Trophoblast cell (in vitro differentiated cells and primary cell): ENCODE measurements around the gene NLK.
A peak's percentile ranks its signal among the peaks of the same experiment; 100 is the strongest.
"Not testable (repeated sequence)": the region's sequence is repeated elsewhere in the genome, so short reads cannot be mapped to it uniquely, and the experiment has no call there.

Source experiments
- DNase-seq, 2 donors: peaks; one replicate each; pipeline ENCODE4 v3.0.0-alpha.2; 2016
- H2AFZ ChIP-seq: 2 replicates; pipeline ENCODE4 v1.6.1; 2013; ENCODE audit warnings: low read length, moderate library complexity, mild to moderate bottlenecking; ENCODE audit not compliant: insufficient read depth, poor library complexity
- H2AK5ac ChIP-seq: 2 replicates; pipeline ENCODE4 v1.6.1; 2013; ENCODE audit warnings: mild to moderate bottlenecking, low read length
- H2BK120ac ChIP-seq: 2 replicates; pipeline ENCODE4 v1.6.1; 2013; ENCODE audit warnings: low read length, mild to moderate bottlenecking, moderate library complexity; ENCODE audit not compliant: insufficient read depth, poor library complexity
- H2BK12ac ChIP-seq: 2 replicates; pipeline ENCODE4 v1.6.1; 2013; ENCODE audit warnings: mild to moderate bottlenecking, low read length, moderate library complexity
- H2BK5ac ChIP-seq: 2 replicates; pipeline ENCODE4 v1.6.1; 2013; ENCODE audit warnings: low read length, low read depth, moderate library complexity, mild to moderate bottlenecking; ENCODE audit not compliant: poor library complexity
- H3K14ac ChIP-seq: 2 replicates; pipeline ENCODE4 v1.6.1; 2013; ENCODE audit warnings: mild to moderate bottlenecking, low read length
- H3K18ac ChIP-seq: 2 replicates; pipeline ENCODE4 v1.6.1; 2013; ENCODE audit warnings: mild to moderate bottlenecking, low read length
- H3K23ac ChIP-seq: 2 replicates; pipeline ENCODE4 v1.6.1; 2013; ENCODE audit warnings: low read length
- H3K27ac ChIP-seq: 2 replicates; pipeline ENCODE4 v1.5.1; 2013; ENCODE audit warnings: low read depth, mild to moderate bottlenecking, inconsistent platforms, low read length, moderate library complexity
- H3K27me3 ChIP-seq: 2 replicates; pipeline ENCODE4 v1.6.1; 2013; ENCODE audit warnings: inconsistent platforms, mild to moderate bottlenecking, low read length, moderate library complexity; ENCODE audit not compliant: insufficient read depth
- H3K36me3 ChIP-seq, 2 experiments: 1 replicate in 1 of 2; 2 replicates in 1 of 2; pipeline ENCODE4 v1.6.1; 2013; ENCODE audit warnings: low read length in 2 of 2, mild to moderate bottlenecking in 2 of 2, moderate library complexity in 1 of 2; ENCODE audit not compliant: insufficient read depth in 2 of 2, control insufficient read depth in 1 of 2
- H3K4ac ChIP-seq: 2 replicates; pipeline ENCODE4 v1.6.1; 2013; ENCODE audit warnings: low read depth, mild to moderate bottlenecking, low read length, moderate library complexity
- H3K4me1 ChIP-seq, 2 experiments: 1 replicate in 1 of 2; 2 replicates in 1 of 2; pipeline ENCODE4 v1.6.1; 2013; ENCODE audit warnings: low read length in 2 of 2, mild to moderate bottlenecking in 2 of 2, moderate library complexity in 1 of 2; ENCODE audit not compliant: insufficient read depth in 2 of 2, control insufficient read depth in 1 of 2
- H3K4me2 ChIP-seq: 2 replicates; pipeline ENCODE4 v1.6.1; 2013; ENCODE audit warnings: inconsistent platforms, mild to moderate bottlenecking, low read length, moderate library complexity
- H3K4me3 ChIP-seq: 2 replicates; pipeline ENCODE4 v1.5.1; 2013; ENCODE audit warnings: mild to moderate bottlenecking, low read depth, low read length, inconsistent platforms
- H3K79me1 ChIP-seq: one replicate; pipeline ENCODE4 v1.6.1; 2013; ENCODE audit warnings: low read length
- H3K79me2 ChIP-seq: 2 replicates; pipeline ENCODE4 v1.6.1; 2013; ENCODE audit warnings: low read length, mild to moderate bottlenecking; ENCODE audit not compliant: control insufficient read depth, insufficient read depth, poor library complexity
- H3K9ac ChIP-seq: 2 replicates; pipeline ENCODE4 v1.6.1; 2013; ENCODE audit warnings: mild to moderate bottlenecking, low read length
- H3K9me3 ChIP-seq: 2 replicates; pipeline ENCODE4 v1.6.1; 2013; ENCODE audit warnings: low read depth, mild to moderate bottlenecking, control low read depth, inconsistent platforms, low read length; ENCODE audit not compliant: insufficient read depth
- H4K12ac ChIP-seq: 2 replicates; pipeline ENCODE4 v1.6.1; 2013; ENCODE audit warnings: low read depth, mild to moderate bottlenecking, low read length, moderate library complexity
- H4K8ac ChIP-seq: 2 replicates; pipeline ENCODE4 v1.6.1; 2013; ENCODE audit warnings: low read depth, mild to moderate bottlenecking, low read length, moderate library complexity
- H4K91ac ChIP-seq: one replicate; pipeline ENCODE4 v1.6.1; 2013; ENCODE audit warnings: low read depth, mild to moderate bottlenecking, low read length, moderate library complexity
- WGBS: extraction: QIAGEN DNeasy Blood & Tissue Kit; methylation state at CpG from one replicate; pipeline ENCODE4 v1.1.7; 2013; ENCODE audit warnings: missing lambda C conversion rate; ENCODE audit not compliant: insufficient read length, insufficient coverage; ENCODE audit errors: extremely low coverage; 5-methylcytosine and 5-hydroxymethylcytosine counted together

The NLK gene

GRCh38 chr17:28181568-28181967 lies 139.1 kb downstream of the NLK start:
- Histone ChIP-seq H3K18ac (peak overlapping the region; percentile 35), H3K23ac (no peak overlapping the region), H3K4ac (peak overlapping the region; percentile 14), H3K9ac (no peak overlapping the region), H2AFZ (no peak overlapping the region), H4K12ac (no peak overlapping the region), H3K4me3 (no peak overlapping the region), H3K4me2 (no peak overlapping the region), H4K91ac (peak overlapping the region; percentile 74), H2AK5ac (peak overlapping the region; percentile 76), H4K8ac (peak overlapping the region; percentile 54), H3K4me1 (peaks cover 4 to 11% of the 10 kb centered on the region in 2 experiments), H2BK5ac (peak overlapping the region; percentile 85), H3K27ac (no peak overlapping the region), H3K27me3 (no peaks in the 10 kb centered on the region), H3K36me3 (peaks cover 1 to 9% of the 10 kb centered on the region in 2 experiments), H2BK120ac (peak overlapping the region; percentile 51), H3K9me3 (no peaks in the 10 kb centered on the region), H3K79me2 (peaks cover 2% of the 10 kb centered on the region), H3K79me1 (peaks cover 13% of the 10 kb centered on the region), H3K14ac (peak overlapping the region; percentile 88), H2BK12ac (peak overlapping the region; percentile 93)
- WGBS: no CpG with 5 or more reads among the region's 9 CpGs
- DNase-seq: no peak

- Histone ChIP-seq H3K14ac (no peak overlapping the region), H4K12ac (no peak overlapping the region), H4K91ac (no peak overlapping the region), H3K9me3 (no peaks in the 10 kb centered on the region), H2AK5ac (no peak overlapping the region), H3K23ac (no peak overlapping the region), H3K27ac (peak overlapping the region; percentile 64), H2BK12ac (peak overlapping the region; percentile 95), H3K79me2 (peaks cover 2% of the 10 kb centered on the region), H2BK5ac (peak overlapping the region; percentile 79), H3K4ac (no peak overlapping the region), H3K18ac (no peak overlapping the region), H4K8ac (no peak overlapping the region), H3K27me3 (no peaks in the 10 kb centered on the region), H2BK120ac (no peak overlapping the region), H3K4me2 (no peak overlapping the region), H3K36me3 (peaks cover 3 to 9% of the 10 kb centered on the region in 2 experiments), H3K4me1 (peaks cover 4 to 9% of the 10 kb centered on the region in 2 experiments), H3K79me1 (peaks cover 13% of the 10 kb centered on the region), H3K4me3 (no peak overlapping the region), H2AFZ (no peak overlapping the region), H3K9ac (no peak overlapping the region)
- no CpG with 5 or more reads among the region's 1 CpG for WGBS
- DNase-seq: no peak
These were observed 140.1 kb downstream of the NLK start for GRCh38 chr17:28182559-28182958.

GRCh38 chr17:28185658-28186057 lies 143.2 kb downstream of the NLK start:
- no peak overlapping the region for H4K12ac ChIP-seq
- H3K18ac ChIP-seq: no peak overlapping the region
- no peaks in the 10 kb centered on the region for H3K27me3 ChIP-seq
- H3K9ac ChIP-seq: no peak overlapping the region
- no peaks in the 10 kb centered on the region for H3K9me3 ChIP-seq
- H3K79me2 ChIP-seq: peaks cover 2% of the 10 kb centered on the region
- DNase-seq: no peak
- H3K4ac ChIP-seq: no peak overlapping the region
- no peak overlapping the region for H3K14ac ChIP-seq
- H2BK5ac ChIP-seq: no peak overlapping the region
- H4K8ac ChIP-seq: no peak overlapping the region
- H2BK120ac ChIP-seq: no peak overlapping the region
- peaks cover 4% of the 10 kb centered on the region in 2 experiments for H3K4me1 ChIP-seq
- no peak overlapping the region for H2BK12ac ChIP-seq
- no peak overlapping the region for H4K91ac ChIP-seq
- peaks cover 3 to 9% of the 10 kb centered on the region in 2 experiments for H3K36me3 ChIP-seq
- no CpG with 5 or more reads among the region's 5 CpGs for WGBS
- H2AFZ ChIP-seq: no peak overlapping the region
- H3K4me3 ChIP-seq: no peak overlapping the region
- no peak overlapping the region for H3K23ac ChIP-seq
- peaks cover 6% of the 10 kb centered on the region for H3K79me1 ChIP-seq
- no peak overlapping the region for H2AK5ac ChIP-seq
- no peak overlapping the region for H3K27ac ChIP-seq
- no peak overlapping the region for H3K4me2 ChIP-seq

- not testable (repeated sequence) for H3K79me1 ChIP-seq, H4K8ac ChIP-seq, H2AK5ac ChIP-seq, H3K18ac ChIP-seq, H4K12ac ChIP-seq, H4K91ac ChIP-seq, H3K4me3 ChIP-seq, H3K79me2 ChIP-seq, DNase-seq, H2BK5ac ChIP-seq, H3K9me3 ChIP-seq, H2BK12ac ChIP-seq, H3K14ac ChIP-seq, H2BK120ac ChIP-seq, H3K4ac ChIP-seq, H3K9ac ChIP-seq, H3K36me3 ChIP-seq, H3K27me3 ChIP-seq, H3K27ac ChIP-seq, H3K4me2 ChIP-seq, H3K23ac ChIP-seq, H3K4me1 ChIP-seq, H2AFZ ChIP-seq
- no CpG with 5 or more reads among the region's 3 CpGs for WGBS
These were observed 144.0 kb downstream of the NLK start for GRCh38 chr17:28186472-28186871.
